ENCODE measurements around the gene ELOVL7.

GRCh38 chr5:60776343-60776742, 67.7 kb downstream of the ELOVL7 start:
- TF ChIP-seq MYC (IDR thresholded peaks at IDR 0.05; ENCODE audit: low read depth, low read length) (no peak), EZH2 (IDR thresholded peaks at IDR 0.05; ENCODE audit: borderline replicate concordance, low read depth, low read length, severe bottlenecking) (no peak), CTCF (IDR thresholded peaks at IDR 0.05; ENCODE audit: extremely low read depth in 1 of 2, insufficient read depth in 1 of 2, low read depth in 1 of 2, low read length in 2 of 2) (no peak)
